ENCODE measurements around the gene OR11H7. TPM values are rescaled to one million over a fixed set of nuclear protein-coding genes. Genes with fewer than 3 reads are reported as not detected.
"Not testable (repeated sequence)": the region's sequence is repeated elsewhere in the genome, so short reads cannot be mapped to it uniquely, and the experiment has no call there.

The OR11H7 gene
- total RNA-seq, 1 experiment from 2014 or later, result not detected

DNA sequence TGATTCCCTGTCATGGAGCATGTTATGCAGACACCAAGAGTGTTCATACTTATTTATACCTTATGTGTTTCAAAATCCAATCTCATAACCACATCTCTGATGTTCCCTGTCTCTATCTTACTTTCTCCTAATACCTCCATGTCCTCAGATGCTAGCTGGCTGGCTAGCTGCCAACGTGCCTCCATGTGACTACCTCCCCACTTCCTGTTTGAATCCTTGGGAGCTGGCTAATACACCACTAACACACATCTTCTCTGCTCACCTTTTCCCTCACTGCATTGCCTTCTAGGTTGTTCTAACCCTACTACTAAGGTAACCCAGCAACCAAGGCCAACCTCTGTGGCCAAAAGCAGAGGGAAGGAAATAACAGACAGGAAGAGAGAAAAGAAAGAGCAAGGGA lies 49.6 kb downstream of the OR11H7 start:
- H3K27me3 ChIP-seq (replicated peaks; ENCODE audit: control insufficient read depth, insufficient read depth, low read length), result no peaks in the 10 kb centered on the region
- H3K9me3 ChIP-seq, result peaks cover 7% of the 10 kb centered on the region
- no peaks in the 10 kb centered on the region for H3K4me1 Mint-ChIP-seq (ENCODE audit: low read depth, unreplicated experiment)
- no peaks in the 10 kb centered on the region for H3K36me3 ChIP-seq (ENCODE audit: control insufficient read depth, insufficient read depth, low read length)
- H3K36me3 Mint-ChIP-seq (ENCODE audit: insufficient read depth, unreplicated experiment), result peaks cover 19% of the 10 kb centered on the region
- ChIA-PET CTCF (no interaction called here), POLR2A (no interaction called here)
- H3K4me3 Mint-ChIP-seq (ENCODE audit: unreplicated experiment), result no peak overlapping the region
- no peaks in the 10 kb centered on the region for H3K27me3 Mint-ChIP-seq (ENCODE audit: insufficient read depth, unreplicated experiment)
- no peak overlapping the region for H3K27ac Mint-ChIP-seq (ENCODE audit: unreplicated experiment)
- BruUV-seq (replicated peaks), result no TSS peak
- TF ChIP-seq, protein P1, sequence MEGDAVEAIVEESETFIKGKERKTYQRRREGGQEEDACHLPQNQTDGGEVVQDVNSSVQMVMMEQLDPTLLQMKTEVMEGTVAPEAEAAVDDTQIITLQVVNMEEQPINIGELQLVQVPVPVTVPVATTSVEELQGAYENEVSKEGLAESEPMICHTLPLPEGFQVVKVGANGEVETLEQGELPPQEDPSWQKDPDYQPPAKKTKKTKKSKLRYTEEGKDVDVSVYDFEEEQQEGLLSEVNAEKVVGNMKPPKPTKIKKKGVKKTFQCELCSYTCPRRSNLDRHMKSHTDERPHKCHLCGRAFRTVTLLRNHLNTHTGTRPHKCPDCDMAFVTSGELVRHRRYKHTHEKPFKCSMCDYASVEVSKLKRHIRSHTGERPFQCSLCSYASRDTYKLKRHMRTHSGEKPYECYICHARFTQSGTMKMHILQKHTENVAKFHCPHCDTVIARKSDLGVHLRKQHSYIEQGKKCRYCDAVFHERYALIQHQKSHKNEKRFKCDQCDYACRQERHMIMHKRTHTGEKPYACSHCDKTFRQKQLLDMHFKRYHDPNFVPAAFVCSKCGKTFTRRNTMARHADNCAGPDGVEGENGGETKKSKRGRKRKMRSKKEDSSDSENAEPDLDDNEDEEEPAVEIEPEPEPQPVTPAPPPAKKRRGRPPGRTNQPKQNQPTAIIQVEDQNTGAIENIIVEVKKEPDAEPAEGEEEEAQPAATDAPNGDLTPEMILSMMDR (IDR thresholded peaks at IDR 0.05; ENCODE audit: insufficient read depth in 1 of 2, low read depth in 1 of 2, low read length in 1 of 2, severe bottlenecking in 1 of 2, unreplicated experiment in 1 of 2), result no peak
- H3K9me3 Mint-ChIP-seq (ENCODE audit: unreplicated experiment), result peaks cover 43% of the 10 kb centered on the region
- intact Hi-C loops (cut with micrococcal nuclease; ENCODE audit: unreplicated experiment), result no loop called here
- no peak for DNase-seq
- H3K4me3 ChIP-seq (ENCODE audit: low read depth, low read length), result no peak overlapping the region
- H3K4me1 ChIP-seq, result no peaks in the 10 kb centered on the region

GRCh38 chr14:20280265-20280664 lies 51.5 kb downstream of the OR11H7 start:
- H3K4me3 Mint-ChIP-seq (ENCODE audit: unreplicated experiment); BruUV-seq (replicated peaks); H3K4me1 Mint-ChIP-seq (ENCODE audit: low read depth, unreplicated experiment); CTCF ChIA-PET; H3K27me3 Mint-ChIP-seq (ENCODE audit: insufficient read depth, unreplicated experiment); H3K4me1 ChIP-seq; H3K9me3 ChIP-seq; H3K4me3 ChIP-seq (ENCODE audit: low read depth, low read length); H3K36me3 ChIP-seq (ENCODE audit: control insufficient read depth, insufficient read depth, low read length); POLR2A ChIA-PET; intact Hi-C loops (cut with micrococcal nuclease; ENCODE audit: unreplicated experiment); H3K27me3 ChIP-seq (replicated peaks; ENCODE audit: control insufficient read depth, insufficient read depth, low read length); H3K27ac Mint-ChIP-seq (ENCODE audit: unreplicated experiment): not testable (repeated sequence)
- peaks cover 28% of the 10 kb centered on the region for H3K9me3 Mint-ChIP-seq (ENCODE audit: unreplicated experiment)
- DNase-seq, result peak; percentile 27 to 44
- peaks cover 19% of the 10 kb centered on the region for H3K36me3 Mint-ChIP-seq (ENCODE audit: insufficient read depth, unreplicated experiment)

Other genes starting within 250 kb of the OR11H7 start
- gene OR4Q2, start 226.8 kb upstream of the OR11H7 start, total RNA-seq (2022), result not detected in 2 replicates
- not detected in 2 replicates for gene OR4K14, start 209.7 kb upstream of the OR11H7 start, total RNA-seq (2022)
- gene OR4K13, start 192.9 kb upstream of the OR11H7 start, total RNA-seq (2022), result not detected in 2 replicates
- not detected in 2 replicates for gene OR4L1, start 168.9 kb upstream of the OR11H7 start, total RNA-seq (2022)
- not detected in 2 replicates for gene OR4K17, start 118.2 kb upstream of the OR11H7 start, total RNA-seq (2022)
- gene OR4N5, start 90.2 kb upstream of the OR11H7 start, total RNA-seq (2022), result not detected in 2 replicates
- not detected in 2 replicates for gene OR11G2, start 38.1 kb upstream of the OR11H7 start, total RNA-seq (2022)
- not detected in 2 replicates for gene OR11H6, start 5.3 kb upstream of the OR11H7 start, total RNA-seq (2022)
- not detected in 2 replicates for gene OR11H4, start 10.3 kb downstream of the OR11H7 start, total RNA-seq (2022)
- 20.6 and 27.2 TPM in 2 replicates for gene TTC5, start 77.0 kb downstream of the OR11H7 start, total RNA-seq (2022)
- 111 and 118 TPM in 2 replicates for gene CCNB1IP1, start 104.3 kb downstream of the OR11H7 start, total RNA-seq (2022)
- gene PARP2, start 114.7 kb downstream of the OR11H7 start, total RNA-seq (2022), result 41.1 and 49.4 TPM in 2 replicates
- 18.8 and 23.2 TPM in 2 replicates for gene TEP1, start 184.5 kb downstream of the OR11H7 start, total RNA-seq (2022)
- not detected in 2 replicates for gene KLHL33, start 207.2 kb downstream of the OR11H7 start, total RNA-seq (2022)
- 63.1 and 64.3 TPM in 2 replicates for gene OSGEP, start 225.8 kb downstream of the OR11H7 start, total RNA-seq (2022)
- gene APEX1, start 226.2 kb downstream of the OR11H7 start, total RNA-seq (2022), result 176 and 185 TPM in 2 replicates
- gene PIP4P1, start 232.5 kb downstream of the OR11H7 start, total RNA-seq (2022), result 39.6 and 46.2 TPM in 2 replicates
- 59.1 and 67.2 TPM in 2 replicates for gene PNP, start 240.4 kb downstream of the OR11H7 start, total RNA-seq (2022)

All from Caco-2 (cell line).